H9 (cell line): ENCODE results near the gene FBXL12. TPM values are rescaled to one million over a fixed set of nuclear protein-coding genes. Genes with fewer than 3 reads are reported as not detected.
A peak's percentile ranks its signal among the peaks of the same experiment; 100 is the strongest.

Experiments
- DNase-seq: peaks from one replicate; pipeline ENCODE4 v3.0.0-alpha.2; 2017
- H2AFZ ChIP-seq: one replicate; pipeline ENCODE4 v1.6.1; 2013; ENCODE audit warnings: mild to moderate bottlenecking, low read length, control low read depth, moderate library complexity
- H2AK5ac ChIP-seq: 2 replicates; pipeline ENCODE4 v1.6.1; 2013; ENCODE audit warnings: low read length, control low read depth, mixed read lengths; ENCODE audit not compliant: insufficient read length
- H2BK120ac ChIP-seq: one replicate; pipeline ENCODE4 v1.6.1; 2013; ENCODE audit warnings: low read depth, mild to moderate bottlenecking, low read length, control low read depth, inconsistent platforms; ENCODE audit not compliant: poor library complexity, severe bottlenecking
- H2BK12ac ChIP-seq: 2 replicates; pipeline ENCODE4 v1.6.1; 2013; ENCODE audit warnings: low read length, control low read depth, mixed read lengths, low read depth; ENCODE audit not compliant: insufficient read length
- H2BK15ac ChIP-seq: 2 replicates; pipeline ENCODE4 v1.6.1; 2013; ENCODE audit warnings: low read depth, low read length, control low read depth
- H2BK20ac ChIP-seq: one replicate; pipeline ENCODE4 v1.6.1; 2013; ENCODE audit warnings: low read depth, mild to moderate bottlenecking, low read length, control low read depth, inconsistent platforms; ENCODE audit not compliant: poor library complexity, severe bottlenecking
- H2BK5ac ChIP-seq: 2 replicates; pipeline ENCODE4 v1.6.1; 2013; ENCODE audit warnings: low read length, control low read depth, mixed read lengths; ENCODE audit not compliant: insufficient read length
- H3K14ac ChIP-seq: 2 replicates; pipeline ENCODE4 v1.6.1; 2013; ENCODE audit warnings: low read length, control low read depth; ENCODE audit not compliant: insufficient read depth
- H3K18ac ChIP-seq: 2 replicates; pipeline ENCODE4 v1.6.1; 2013; ENCODE audit warnings: low read depth, mild to moderate bottlenecking, mixed read lengths, low read length, control low read depth; ENCODE audit not compliant: insufficient read length
- H3K23ac ChIP-seq: 2 replicates; pipeline ENCODE4 v1.6.1; 2013; ENCODE audit warnings: low read length, control low read depth, mixed read lengths, low read depth; ENCODE audit not compliant: insufficient read length
- H3K23me2 ChIP-seq: 2 replicates; pipeline ENCODE4 v1.6.1; 2013; ENCODE audit warnings: low read depth, mild to moderate bottlenecking, mixed read lengths, low read length, control low read depth; ENCODE audit not compliant: insufficient read length, poor library complexity, severe bottlenecking
- H3K27ac ChIP-seq: 2 replicates; pipeline ENCODE4 v1.5.1; 2013; ENCODE audit warnings: low read length, control low read depth, mixed read lengths, low read depth; ENCODE audit not compliant: insufficient read length
- H3K27me3 ChIP-seq: 2 replicates; pipeline ENCODE4 v1.6.1; 2013; ENCODE audit warnings: low read length, control low read depth, inconsistent platforms; ENCODE audit not compliant: insufficient read depth
- H3K4ac ChIP-seq: 2 replicates; pipeline ENCODE4 v1.6.1; 2013; ENCODE audit warnings: low read depth, mild to moderate bottlenecking, control low read depth, inconsistent platforms, low read length, moderate library complexity
- H3K4me1 ChIP-seq: 2 replicates; pipeline ENCODE4 v1.6.1; 2013; ENCODE audit warnings: low read length, control low read depth, inconsistent platforms; ENCODE audit not compliant: insufficient read depth
- H3K4me2 ChIP-seq: 2 replicates; pipeline ENCODE4 v1.6.1; 2013; ENCODE audit warnings: low read length, control low read depth, mixed read lengths; ENCODE audit not compliant: insufficient read length, insufficient read depth
- H3K56ac ChIP-seq: 2 replicates; pipeline ENCODE4 v1.6.1; 2013; ENCODE audit warnings: low read depth, mild to moderate bottlenecking, mixed read lengths, low read length, control low read depth; ENCODE audit not compliant: insufficient read length
- H3K79me1 ChIP-seq: 2 replicates; pipeline ENCODE4 v1.6.1; 2013; ENCODE audit warnings: low read depth, mild to moderate bottlenecking, moderate library complexity, low read length, control low read depth, inconsistent platforms; ENCODE audit not compliant: insufficient read depth, poor library complexity, severe bottlenecking
- H3K79me2 ChIP-seq: 2 replicates; pipeline ENCODE4 v1.6.1; 2013; ENCODE audit warnings: low read length, control low read depth, inconsistent platforms; ENCODE audit not compliant: insufficient read depth
- H3K9ac ChIP-seq: 2 replicates; pipeline ENCODE4 v1.6.1; 2013; ENCODE audit warnings: low read length, control low read depth, mixed read lengths; ENCODE audit not compliant: insufficient read length; ENCODE audit errors: extremely low read depth
- H3K9me3 ChIP-seq: one replicate; pipeline ENCODE4 v1.6.1; 2013; ENCODE audit warnings: low read depth, low read length, inconsistent platforms; ENCODE audit not compliant: control insufficient read depth
- H3T11ph ChIP-seq: one replicate; pipeline ENCODE4 v1.6.1; 2013; ENCODE audit warnings: mild to moderate bottlenecking, low read length, control low read depth, inconsistent platforms
- H4K20me1 ChIP-seq: one replicate; pipeline ENCODE4 v1.6.1; 2013; ENCODE audit not compliant: control insufficient read depth, insufficient read length, insufficient read depth
- H4K5ac ChIP-seq: 2 replicates; pipeline ENCODE4 v1.6.1; 2013; ENCODE audit warnings: low read depth, mild to moderate bottlenecking, mixed read lengths, low read length, control low read depth; ENCODE audit not compliant: insufficient read length
- H4K8ac ChIP-seq: replicated peaks from 2 replicates; pipeline ENCODE4 v1.6.1; 2013; ENCODE audit warnings: low read length, control low read depth, mixed read lengths, low read depth; ENCODE audit not compliant: insufficient read length
- H4K91ac ChIP-seq: 2 replicates; pipeline ENCODE4 v1.6.1; 2013; ENCODE audit warnings: low read depth, mild to moderate bottlenecking, moderate library complexity, mixed read lengths, low read length, control low read depth; ENCODE audit not compliant: insufficient read length
- H3K27ac Mint-ChIP-seq, 3 experiments: 2 replicates in 2 of 3; 3 replicates in 1 of 3; pipeline ENCODE4 v1.8.0; 2020 to 2021; ENCODE audit warnings: mixed read lengths in 3 of 3, mild to moderate bottlenecking in 1 of 3, moderate library complexity in 1 of 3
- H3K27me3 Mint-ChIP-seq: 2 replicates; pipeline ENCODE4 v1.8.0; 2021; ENCODE audit warnings: low read depth, mild to moderate bottlenecking, moderate library complexity, mixed read lengths
- H3K36me3 Mint-ChIP-seq, 3 experiments: 2 replicates in 2 of 3; 3 replicates in 1 of 3; pipeline ENCODE4 v1.8.0; 2020 to 2021; ENCODE audit warnings: low read depth in 3 of 3, mixed read lengths in 3 of 3; ENCODE audit not compliant: insufficient read depth in 1 of 3
- H3K4me1 Mint-ChIP-seq, 2 experiments: 2 replicates each; pipeline ENCODE4 v1.8.0; 2020; ENCODE audit warnings: mixed read lengths in 2 of 2
- H3K4me3 Mint-ChIP-seq, 2 experiments: 2 replicates in 1 of 2; 3 replicates in 1 of 2; pipeline ENCODE4 v1.8.0; 2020 to 2021; ENCODE audit warnings: mild to moderate bottlenecking in 2 of 2, mixed read lengths in 2 of 2, moderate library complexity in 1 of 2
- H3K9me3 Mint-ChIP-seq, 2 experiments: 2 replicates in 1 of 2; 3 replicates in 1 of 2; pipeline ENCODE4 v1.8.0; 2020; ENCODE audit warnings: mild to moderate bottlenecking in 2 of 2, mixed read lengths in 2 of 2, moderate library complexity in 1 of 2
- CTCF ChIP-seq: fragments of 200-600 bp; sonication (generic); conservative IDR thresholded peaks from 3 replicates; pipeline ENCODE4 v1.8.0; 2021; ENCODE audit warnings: antibody characterized with exemption, mild to moderate bottlenecking
- WGBS: extraction: QIAGEN DNeasy Blood & Tissue Kit; methylation state at CpG from one replicate; pipeline ENCODE4 v1.1.7; 2013; ENCODE audit warnings: missing lambda C conversion rate, low lambda C conversion rate, mixed read lengths; ENCODE audit not compliant: insufficient read length; ENCODE audit errors: extremely low coverage; 5-methylcytosine and 5-hydroxymethylcytosine counted together
- total RNA-seq: library from RNA; stranded (reverse); gene quantifications from 2 replicates; pipeline ENCODE4 v1.2.1, GENCODE V29; 2021

FBXL12 gene
- total RNA-seq, 1 experiment from 2014 or later: 31.8 TPM

- Mint-ChIP-seq H3K4me3 (peak within 1 kb of the TSS; percentile 100), H3K36me3 (peaks cover 18 to 21% (median 20%) of the 10 kb centered on the region in 3 experiments), H3K27me3 (no peaks in the 10 kb centered on the region), H3K4me1 (peaks cover 6 to 14% of the 10 kb centered on the region in 2 experiments), H3K27ac (peak within 1 kb of the TSS; percentile 98 to 99 (median 99)), H3K9me3 (peaks cover 0 to 5% of the 10 kb centered on the region in 2 experiments; a peak in 2 of 5 replicates)
- no peak within 1 kb of the TSS for H4K91ac ChIP-seq
- H2BK20ac ChIP-seq: no peak within 1 kb of the TSS
- H3K23me2 ChIP-seq: peaks cover 12% of the 10 kb centered on the region
- H3K27ac ChIP-seq: no peak within 1 kb of the TSS
- H3K27me3 ChIP-seq: no peaks in the 10 kb centered on the region
- H3K9me3 ChIP-seq: no peaks in the 10 kb centered on the region
- no peak within 1 kb of the TSS for H4K8ac ChIP-seq
- H3K4ac ChIP-seq: no peak within 1 kb of the TSS
- no peak within 1 kb of the TSS for H2AFZ ChIP-seq
- no peak within 1 kb of the TSS for H3K18ac ChIP-seq
- no peak for TF ChIP-seq CTCF
- H3K56ac ChIP-seq: no peak within 1 kb of the TSS
- no peak within 1 kb of the TSS for H2AK5ac ChIP-seq
- peak within 1 kb of the TSS; percentile 87 for H3K9ac ChIP-seq
- peaks cover 14% of the 10 kb centered on the region for H3K79me1 ChIP-seq
- no peak within 1 kb of the TSS for H2BK5ac ChIP-seq
- no peak within 1 kb of the TSS for H4K5ac ChIP-seq
- H3T11ph ChIP-seq: no peak within 1 kb of the TSS
- peak within 1 kb of the TSS; percentile 94 for H3K4me2 ChIP-seq
- H3K79me2 ChIP-seq: peaks cover 16% of the 10 kb centered on the region; the same call in 1 of the 2 replicates
- no peak within 1 kb of the TSS for H2BK12ac ChIP-seq
- no peak within 1 kb of the TSS for H2BK120ac ChIP-seq
- peak within 1 kb of the TSS; percentile 77 for H3K14ac ChIP-seq
- WGBS: no CpG with 5 or more reads among the region's 62 CpGs
- H4K20me1 ChIP-seq: peaks cover 3% of the 10 kb centered on the region
- no peak within 1 kb of the TSS for H2BK15ac ChIP-seq
- H3K4me1 ChIP-seq: no peaks in the 10 kb centered on the region
- DNase-seq: peak; percentile 94
- no peak within 1 kb of the TSS for H3K23ac ChIP-seq
Measured at GRCh38 chr19:9827289-9828238, 8.7 kb upstream of the FBXL12 start, which contains the start of gene UBL5. Gene UBL5 (plus strand): TSS chr19:9827918. CDS start chr19:9828338, 420 bp downstream.
